Heart left ventricle (tissue), 13 donors: ENCODE data around the gene INPPL1.

Experiments used
- CTCF ChIP-seq, 12 donors: fragments of 200-600 bp; sonication (generic) in 4 of 12; IDR thresholded peaks; one replicate each; pipeline versions ENCODE4 v1.5.0 to v1.8.0; 2018 to 2022; ENCODE audit warnings: antibody characterized with exemption in 12 of 12, mild to moderate bottlenecking in 5 of 12
- POLR2A ChIP-seq, 2 donors: fragments of 450-650 bp; IDR thresholded peaks; one replicate each; pipeline ENCODE4 v1.6.1; 2017; ENCODE audit warnings: antibody characterized with exemption in 2 of 2, mild to moderate bottlenecking in 2 of 2, moderate library complexity in 2 of 2
- donor health status: ischemic (EF 13 %, LVEDD 7.1; RV severe dilation, severe dysfunction).
- donor health status: DM: no; HTN: yes; CAD: no.
- donor health status: DM: no; HTN: no; CAD: no.
- donor health status: ischemic (EF 25% LVEDD 6.9; RV normal size, moderate dysfunction).
- donor health status: ischemic (EF 25% LVEDD 5.7; RV mildly dilated, moderate dysfunction).
- donor health status: ischemic (EF 35%, LVEDD 5.7; RV mildly dilated, moderate dysfunction).
- donor health status: nonischemic (EF 11% LVEDD 7.7; RV severe dilation, severe dysfunction).
- donor health status: DM: yes; HTN: yes; CAD: no.
- donor health status: PGD.
- donor health status: ischemic (EF 29% LVEDD 5.4; RV normal size, mild dysfunction).
- donor health status: nonischemic (EF 23%, LVEDD 6.1; RV moderate dilation, normal function).

DNA sequence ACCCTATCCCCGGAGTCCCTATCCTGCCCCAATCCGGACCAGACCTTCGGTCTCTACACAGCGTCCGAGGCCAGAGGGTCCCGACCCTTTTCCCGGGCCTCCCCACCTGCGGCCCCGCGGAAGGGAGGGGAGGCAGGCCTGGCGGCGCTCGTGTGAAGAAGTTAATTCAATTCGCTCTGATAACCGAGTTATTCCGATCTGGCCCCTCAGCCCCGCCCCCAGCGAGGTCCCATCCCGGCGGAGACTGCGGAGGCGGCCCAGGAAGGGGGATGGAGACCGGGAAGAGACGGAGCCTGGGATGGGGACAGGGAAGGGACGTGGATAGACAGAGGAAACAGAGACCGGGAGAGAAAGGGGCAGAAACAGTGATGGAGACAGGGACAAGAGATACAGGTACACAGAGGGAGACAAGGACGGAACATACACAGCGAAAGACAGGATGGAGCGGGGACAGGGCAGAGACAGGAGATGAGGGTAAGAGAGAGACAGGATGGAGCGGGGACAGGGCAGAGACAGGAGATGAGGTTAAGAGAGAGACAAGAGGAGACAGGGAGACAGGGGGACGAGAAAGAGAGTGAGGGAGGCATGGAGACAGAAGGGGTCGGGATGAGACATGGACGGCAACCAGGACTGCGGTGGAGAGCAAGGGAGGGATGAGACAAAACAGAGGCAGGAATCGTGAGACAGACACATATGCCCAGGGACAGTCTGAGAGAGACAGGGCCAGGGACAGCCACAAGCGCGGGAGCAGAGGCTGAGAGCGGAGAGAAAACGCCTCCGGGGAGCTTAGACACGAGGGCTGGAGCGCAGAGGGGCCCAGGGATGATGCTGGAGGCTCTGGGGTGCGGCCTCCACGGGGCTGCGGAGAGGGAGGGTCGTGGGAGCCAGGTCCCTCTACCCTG lies 20.0 kb downstream of the INPPL1 start:
- TF ChIP-seq CTCF (IDR thresholded peaks at IDR 0.05) (no peak), POLR2A (IDR thresholded peaks at IDR 0.05) (no peak)
